Stimulated activated effector memory CD8-positive, alpha-beta T cell treated with anti-CD3 and anti-CD28 coated beads, Interleukin-12 subunit alpha, Interleukin-12 subunit beta, amount 100 ng/mL, for 72 hours (primary cell): ENCODE results near the gene ZEB2.

Experiments used
- ATAC-seq: fragments of 150-1000 bp; cut with Tn5 transposase; 2 replicates; pipeline ENCODE4 v1.10.0; 2021
- DNase-seq, 2 donors: peaks; one replicate each; pipeline ENCODE4 v3.0.0; 2021 to 2022; ENCODE audit warnings: low spot score in 2 of 2
- H3K27ac Mint-ChIP-seq: one replicate; pipeline ENCODE4 v1.8.0; 2022; ENCODE audit warnings: mild to moderate bottlenecking, mixed read lengths
- H3K36me3 Mint-ChIP-seq: one replicate; pipeline ENCODE4 v1.8.0; 2022; ENCODE audit warnings: mild to moderate bottlenecking, mixed read lengths
- H3K4me1 Mint-ChIP-seq: one replicate; pipeline ENCODE4 v1.8.0; 2022; ENCODE audit warnings: mixed read lengths
- H3K4me3 Mint-ChIP-seq: one replicate; pipeline ENCODE4 v1.8.0; 2022; ENCODE audit warnings: mild to moderate bottlenecking, mixed read lengths
- H3K9me3 Mint-ChIP-seq: one replicate; pipeline ENCODE4 v1.8.0; 2022; ENCODE audit warnings: mixed read lengths

The ZEB2 gene

GRCh38 chr2:144464730-144465129, 55.2 kb downstream of the ZEB2 start:
- DNase-seq (no peak), ATAC-seq (no peak)
- no peaks in the 10 kb centered on the region for H3K9me3 Mint-ChIP-seq
- peaks cover 59% of the 10 kb centered on the region for H3K4me1 Mint-ChIP-seq
- H3K4me3 Mint-ChIP-seq, result no peak overlapping the region
- peaks cover 62% of the 10 kb centered on the region for H3K36me3 Mint-ChIP-seq
- no peak overlapping the region for H3K27ac Mint-ChIP-seq

GRCh38 chr2:144463266-144463665, 56.7 kb downstream of the ZEB2 start:
- no peaks in the 10 kb centered on the region for H3K9me3 Mint-ChIP-seq
- H3K4me3 Mint-ChIP-seq, result no peak overlapping the region
- H3K36me3 Mint-ChIP-seq, result peaks cover 70% of the 10 kb centered on the region
- H3K4me1 Mint-ChIP-seq, result peaks cover 63% of the 10 kb centered on the region
- no peak overlapping the region for H3K27ac Mint-ChIP-seq
- ATAC-seq (no peak), DNase-seq (no peak)

- no peak for ATAC-seq
- Mint-ChIP-seq H3K4me1 (peaks cover 63% of the 10 kb centered on the region), H3K9me3 (no peaks in the 10 kb centered on the region), H3K4me3 (peak overlapping the region; percentile 50), H3K27ac (peak overlapping the region; percentile 89), H3K36me3 (peaks cover 66% of the 10 kb centered on the region)
- no peak for DNase-seq
Observed at GRCh38 chr2:144462266-144462665, 57.7 kb downstream of the ZEB2 start.

- no peak for DNase-seq
- Mint-ChIP-seq H3K27ac (peak overlapping the region; percentile 89), H3K4me1 (peaks cover 64% of the 10 kb centered on the region)
Observed at GRCh38 chr2:144461308-144461766, 58.6 kb downstream of the ZEB2 start.

GRCh38 chr2:144460727-144461307, 59.1 kb downstream of the ZEB2 start:
- peaks cover 69% of the 10 kb centered on the region for H3K4me1 Mint-ChIP-seq
- DNase-seq, result no peak

More at GRCh38 chr2:144461308-144461766, 58.6 kb downstream of the ZEB2 start:
- ATAC-seq, result no peak
- Mint-ChIP-seq H3K36me3 (peaks cover 70% of the 10 kb centered on the region), H3K9me3 (no peaks in the 10 kb centered on the region), H3K4me3 (peak overlapping the region; percentile 50)

GRCh38 chr2:144459937-144460336, 60.0 kb downstream of the ZEB2 start:
- Mint-ChIP-seq H3K4me3 (peak overlapping the region; percentile 50), H3K4me1 (peaks cover 73% of the 10 kb centered on the region), H3K9me3 (no peaks in the 10 kb centered on the region), H3K36me3 (peaks cover 83% of the 10 kb centered on the region), H3K27ac (peak overlapping the region; percentile 89)
- peak in 1 of 2 donors; percentile 81 for DNase-seq
- ATAC-seq, result peak; percentile 91

More at GRCh38 chr2:144460727-144461307, 59.1 kb downstream of the ZEB2 start:
- Mint-ChIP-seq H3K36me3 (peaks cover 75% of the 10 kb centered on the region), H3K9me3 (no peaks in the 10 kb centered on the region), H3K27ac (peak overlapping the region; percentile 89), H3K4me3 (peak overlapping the region; percentile 50)
- ATAC-seq, result peak; percentile 38

- peaks cover 78% of the 10 kb centered on the region for H3K4me1 Mint-ChIP-seq
- peak overlapping the region; percentile 50 for H3K4me3 Mint-ChIP-seq
- no peaks in the 10 kb centered on the region for H3K9me3 Mint-ChIP-seq
- DNase-seq, result no peak
- H3K36me3 Mint-ChIP-seq, result peaks cover 89% of the 10 kb centered on the region
- peak overlapping the region; percentile 89 for H3K27ac Mint-ChIP-seq
- no peak for ATAC-seq
Observed at GRCh38 chr2:144459286-144459685, 60.6 kb downstream of the ZEB2 start.

GRCh38 chr2:144458541-144458940, 61.4 kb downstream of the ZEB2 start:
- peaks cover 88% of the 10 kb centered on the region for H3K36me3 Mint-ChIP-seq
- no peaks in the 10 kb centered on the region for H3K9me3 Mint-ChIP-seq
- peaks cover 83% of the 10 kb centered on the region for H3K4me1 Mint-ChIP-seq
- peak overlapping the region; percentile 89 for H3K27ac Mint-ChIP-seq
- DNase-seq (no peak), ATAC-seq (no peak)
- peak overlapping the region; percentile 50 for H3K4me3 Mint-ChIP-seq

GRCh38 chr2:144456680-144457079, 63.2 kb downstream of the ZEB2 start:
- H3K9me3 Mint-ChIP-seq, result no peaks in the 10 kb centered on the region
- peaks cover 93% of the 10 kb centered on the region for H3K4me1 Mint-ChIP-seq
- H3K27ac Mint-ChIP-seq, result peak overlapping the region; percentile 74
- peaks cover 88% of the 10 kb centered on the region for H3K36me3 Mint-ChIP-seq
- ATAC-seq (peak; percentile 81), DNase-seq (peak in 1 of 2 donors; percentile 68)
- H3K4me3 Mint-ChIP-seq, result peak overlapping the region; percentile 56

GRCh38 chr2:144455987-144456386, 63.9 kb downstream of the ZEB2 start:
- Mint-ChIP-seq H3K4me1 (peaks cover 88% of the 10 kb centered on the region), H3K36me3 (peaks cover 87% of the 10 kb centered on the region), H3K4me3 (peak overlapping the region; percentile 56), H3K27ac (peak overlapping the region; percentile 89), H3K9me3 (no peaks in the 10 kb centered on the region)
- no peak for ATAC-seq
- DNase-seq, result no peak

GRCh38 chr2:144454466-144455287, 65.2 kb downstream of the ZEB2 start:
- Mint-ChIP-seq H3K36me3 (peaks cover 82% of the 10 kb centered on the region), H3K4me3 (peak overlapping the region; percentile 56), H3K4me1 (peaks cover 89% of the 10 kb centered on the region), H3K27ac (peak overlapping the region; percentile 89), H3K9me3 (no peaks in the 10 kb centered on the region)
- DNase-seq (peak in 1 of 2 donors; percentile 73), ATAC-seq (peak; percentile 88)

GRCh38 chr2:144453486-144454158, 66.3 kb downstream of the ZEB2 start:
- peak overlapping the region; percentile 89 for H3K27ac Mint-ChIP-seq
- DNase-seq, result no peak
- no peak for ATAC-seq
- peak overlapping the region; percentile 56 for H3K4me3 Mint-ChIP-seq
- H3K36me3 Mint-ChIP-seq, result peaks cover 80% of the 10 kb centered on the region
- peaks cover 89% of the 10 kb centered on the region for H3K4me1 Mint-ChIP-seq
- H3K9me3 Mint-ChIP-seq, result no peaks in the 10 kb centered on the region

GRCh38 chr2:144452989-144453336, 67.0 kb downstream of the ZEB2 start:
- Mint-ChIP-seq H3K27ac (peak overlapping the region; percentile 89), H3K4me3 (peak overlapping the region; percentile 56), H3K4me1 (peaks cover 88% of the 10 kb centered on the region), H3K36me3 (peaks cover 80% of the 10 kb centered on the region), H3K9me3 (no peaks in the 10 kb centered on the region)
- no peak for ATAC-seq
- DNase-seq, result no peak

GRCh38 chr2:144452169-144452988, 67.5 kb downstream of the ZEB2 start:
- Mint-ChIP-seq H3K4me1 (peaks cover 83% of the 10 kb centered on the region), H3K9me3 (no peaks in the 10 kb centered on the region), H3K27ac (peak overlapping the region; percentile 89), H3K4me3 (peak overlapping the region; percentile 56), H3K36me3 (peaks cover 79% of the 10 kb centered on the region)
- ATAC-seq, result peak; percentile 14
- no peak for DNase-seq

- H3K4me1 Mint-ChIP-seq, result peaks cover 74% of the 10 kb centered on the region
- no peaks in the 10 kb centered on the region for H3K9me3 Mint-ChIP-seq
- no peak for DNase-seq
- peak overlapping the region; percentile 89 for H3K27ac Mint-ChIP-seq
- H3K4me3 Mint-ChIP-seq, result peak overlapping the region; percentile 56
- peaks cover 74% of the 10 kb centered on the region for H3K36me3 Mint-ChIP-seq
- no peak for ATAC-seq
Observed at GRCh38 chr2:144451443-144451842, 68.5 kb downstream of the ZEB2 start.
